Activated CD4-positive, alpha-beta memory T cell treated with anti-CD3 and anti-CD28 coated beads, Interleukin-2, amount 10 ng/mL, durations not matched to agents 7 days and 5 days (primary cell): ENCODE results near the gene RIPOR3. TPM values are rescaled to one million over a fixed set of nuclear protein-coding genes. Genes with fewer than 3 reads are reported as not detected.
"Not testable (repeated sequence)": the region's sequence is repeated elsewhere in the genome, so short reads cannot be mapped to it uniquely, and the experiment has no call there.

Experiments
- CTCF ChIA-PET: fragments of 350-600 bp; sonication (Branson Sonifier 250); formaldehyde crosslinking; loops from one replicate; lab custom pipeline; 2021; ENCODE audit warnings: antibody characterized with exemption, inconsistent platforms; lab: Charles Lee
- POLR2A ChIA-PET: fragments of 350-600 bp; sonication (Branson Sonifier 250); formaldehyde crosslinking; loops from one replicate; lab custom pipeline; 2021; ENCODE audit warnings: antibody characterized with exemption; lab: Charles Lee
- DNase-seq: peaks from one replicate; pipeline ENCODE4 v3.0.0-alpha.2; 2020
- H3K27ac Mint-ChIP-seq: one replicate; pipeline ENCODE4 v1.8.0; 2021; ENCODE audit warnings: mild to moderate bottlenecking, mixed read lengths
- H3K27me3 Mint-ChIP-seq: one replicate; pipeline ENCODE4 v1.8.0; 2021; ENCODE audit warnings: mixed read lengths
- H3K36me3 Mint-ChIP-seq: one replicate; pipeline ENCODE4 v1.8.0; 2021; ENCODE audit warnings: low read depth, mixed read lengths
- H3K4me1 Mint-ChIP-seq: one replicate; pipeline ENCODE4 v1.8.0; 2021; ENCODE audit warnings: mixed read lengths
- H3K4me3 Mint-ChIP-seq: one replicate; pipeline ENCODE4 v1.8.0; 2021; ENCODE audit warnings: mild to moderate bottlenecking, mixed read lengths
- H3K9me3 Mint-ChIP-seq: one replicate; pipeline ENCODE4 v1.8.0; 2021; ENCODE audit warnings: mixed read lengths
- total RNA-seq, 2 experiments: library from RNA; stranded (reverse); gene quantifications; one replicate each; pipeline ENCODE4 v1.2.3, GENCODE V29; 2021

RIPOR3 gene
- total RNA-seq, 2 experiments from 2014 or later = not detected

DNA sequence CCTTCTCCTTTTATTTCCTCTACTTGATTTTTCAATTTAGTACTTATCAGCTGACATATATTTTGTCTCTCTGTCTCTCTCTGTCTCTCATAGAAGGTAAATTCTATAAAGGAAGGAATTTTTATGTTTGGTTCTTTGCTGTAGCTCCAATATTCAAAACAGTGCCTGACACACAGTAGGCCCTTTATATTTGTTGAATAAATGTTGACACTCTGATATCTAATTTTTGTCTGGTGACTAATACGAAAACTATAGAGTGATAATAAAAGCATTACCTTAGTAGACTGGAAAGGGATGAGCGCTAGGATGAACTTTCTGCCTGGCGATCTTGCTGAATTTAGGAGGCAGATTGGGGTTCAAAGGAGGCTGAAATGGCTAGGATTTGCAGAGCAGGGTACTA is 138.4 kb downstream of the RIPOR3 start:
- Mint-ChIP-seq H3K27ac (no peak overlapping the region), H3K27me3 (no peaks in the 10 kb centered on the region), H3K4me3 (no peak overlapping the region), H3K9me3 (no peaks in the 10 kb centered on the region), H3K4me1 (peaks cover 22% of the 10 kb centered on the region), H3K36me3 (peaks cover 34% of the 10 kb centered on the region)
- no peak for DNase-seq
- CTCF ChIA-PET = interaction anchor here (1.0 to 1.3 kb wide), 3 partner anchors 9 to 36 kb away, joined by 3 to 4 read pairs (median 3); no protein-coding TSS in a partner anchor
- POLR2A ChIA-PET = interaction anchor here (0.9 kb wide), 2 partner anchors 37 to 70 kb away, joined by 4 to 6 read pairs; no protein-coding TSS in a partner anchor

DNA sequence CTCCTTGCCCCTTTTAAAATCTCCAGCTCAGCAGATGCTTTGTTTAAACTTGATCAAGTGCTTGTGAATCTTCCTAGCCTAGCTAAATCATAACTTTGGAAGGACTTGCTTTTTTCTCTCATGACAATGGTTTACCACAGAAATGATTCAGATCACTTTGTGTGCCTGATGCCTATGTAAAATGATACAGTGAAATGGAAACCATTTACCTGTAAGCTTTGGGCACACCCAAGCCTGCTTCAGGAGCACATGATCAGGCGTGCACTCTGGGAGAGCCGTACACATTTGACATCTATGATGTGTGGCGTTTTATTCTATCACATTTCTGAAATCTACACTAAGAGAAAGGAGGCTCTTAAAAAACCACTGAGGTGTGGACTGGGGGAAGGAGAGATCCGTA is 140.1 kb downstream of the RIPOR3 start:
- peaks cover 37% of the 10 kb centered on the region for H3K4me1 Mint-ChIP-seq
- DNase-seq = no peak
- peak overlapping the region; percentile 36 for H3K27ac Mint-ChIP-seq
- H3K9me3 Mint-ChIP-seq = no peaks in the 10 kb centered on the region
- CTCF ChIA-PET = interaction anchor here (0.5 to 5.2 kb wide), 11 partner anchors 10 to 590 kb away, joined by 3 to 17 read pairs (median 4); no protein-coding TSS in a partner anchor
- POLR2A ChIA-PET = interaction anchor here (0.7 to 12.6 kb wide), 5 partner anchors 9 to 36 kb away, joined by 3 to 209 read pairs (median 5); partner anchors contain the start of gene PTPN1
- H3K36me3 Mint-ChIP-seq = peaks cover 30% of the 10 kb centered on the region
- no peak overlapping the region for H3K4me3 Mint-ChIP-seq
- H3K27me3 Mint-ChIP-seq = no peaks in the 10 kb centered on the region

DNA sequence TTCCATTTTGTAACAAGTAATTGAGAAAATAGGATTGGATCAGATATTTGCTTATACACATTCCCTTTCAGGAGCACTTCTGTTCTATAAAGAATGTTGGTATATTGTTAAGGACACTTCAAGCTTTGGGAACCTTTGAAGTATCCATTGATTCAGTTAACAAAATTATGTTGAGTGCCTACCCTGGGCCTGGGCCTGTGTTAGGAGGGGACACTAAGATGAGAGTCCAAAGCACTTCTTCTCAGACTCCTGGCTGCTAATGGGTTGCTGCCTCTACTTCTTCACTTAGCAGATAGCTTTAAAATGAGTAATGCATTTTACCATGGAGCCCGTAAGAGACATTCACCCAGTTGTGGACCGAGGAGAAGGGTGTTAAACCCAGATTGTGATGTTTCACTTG is 140.8 kb downstream of the RIPOR3 start:
- H3K36me3 Mint-ChIP-seq = peaks cover 25% of the 10 kb centered on the region
- DNase-seq = no peak
- no peaks in the 10 kb centered on the region for H3K27me3 Mint-ChIP-seq
- POLR2A ChIA-PET = interaction anchor here (0.7 to 12.6 kb wide), 6 partner anchors 9 to 70 kb away, joined by 3 to 209 read pairs (median 4); partner anchors contain the start of gene PTPN1
- H3K4me3 Mint-ChIP-seq = no peak overlapping the region
- H3K27ac Mint-ChIP-seq = no peak overlapping the region
- peaks cover 40% of the 10 kb centered on the region for H3K4me1 Mint-ChIP-seq
- no peaks in the 10 kb centered on the region for H3K9me3 Mint-ChIP-seq
- CTCF ChIA-PET = interaction anchor here (0.5 to 5.2 kb wide), 10 partner anchors 11 to 590 kb away, joined by 3 to 17 read pairs (median 4); no protein-coding TSS in a partner anchor

DNA sequence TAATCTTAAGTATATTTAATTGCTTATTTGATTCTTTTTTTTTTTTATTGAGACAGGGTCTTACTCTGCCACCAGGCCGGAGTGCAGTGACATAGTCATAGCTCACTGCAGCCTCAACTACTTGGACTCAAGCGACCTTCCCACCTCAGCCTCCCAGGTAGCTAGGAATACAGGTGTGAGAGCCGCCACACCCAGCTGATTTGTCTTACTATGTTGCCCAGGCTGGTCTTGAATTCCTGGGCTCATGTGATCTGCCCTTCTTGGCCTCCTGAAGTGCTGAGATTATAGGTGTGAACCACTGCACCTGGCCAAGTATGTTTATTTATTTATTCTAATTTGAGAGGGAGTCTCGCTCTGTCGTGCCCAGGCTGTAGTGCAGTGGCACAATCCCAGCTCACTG is 142.9 kb downstream of the RIPOR3 start:
- H3K27ac Mint-ChIP-seq = peak overlapping the region; percentile 11
- H3K4me3 Mint-ChIP-seq = no peak overlapping the region
- POLR2A ChIA-PET = interaction anchor here (0.9 to 12.6 kb wide), 7 partner anchors 9 to 58 kb away, joined by 3 to 209 read pairs (median 7); partner anchors contain the start of gene PTPN1
- peaks cover 31% of the 10 kb centered on the region for H3K36me3 Mint-ChIP-seq
- no peak for DNase-seq
- H3K4me1 Mint-ChIP-seq = peaks cover 51% of the 10 kb centered on the region
- no peaks in the 10 kb centered on the region for H3K9me3 Mint-ChIP-seq
- CTCF ChIA-PET = interaction anchor here (0.6 to 5.2 kb wide), 5 partner anchors 10 to 58 kb away, joined by 3 to 17 read pairs (median 5); no protein-coding TSS in a partner anchor
- H3K27me3 Mint-ChIP-seq = no peaks in the 10 kb centered on the region

DNA sequence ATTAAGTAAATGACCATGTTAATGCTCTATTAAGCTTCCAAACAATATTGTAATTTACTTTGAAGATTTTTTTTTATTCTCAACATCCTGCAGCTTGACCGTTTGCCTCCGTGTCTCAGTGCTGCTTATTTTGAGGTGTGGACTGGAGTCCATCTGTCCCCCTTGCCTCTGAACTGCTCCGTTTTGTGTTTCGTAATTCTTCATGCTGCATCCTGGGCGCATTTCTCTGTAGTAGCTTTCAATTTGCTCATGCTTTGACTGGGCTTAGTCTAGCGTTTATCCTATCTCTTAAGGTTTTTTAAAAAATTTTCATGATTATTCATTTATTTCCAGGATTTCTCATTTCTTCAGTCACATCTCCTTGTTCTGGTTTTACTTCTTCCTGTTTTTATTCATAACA is 143.4 kb downstream of the RIPOR3 start:
- Mint-ChIP-seq H3K36me3 (peaks cover 34% of the 10 kb centered on the region), H3K9me3 (no peaks in the 10 kb centered on the region), H3K4me3 (no peak overlapping the region), H3K27ac (peak overlapping the region; percentile 11), H3K4me1 (peaks cover 55% of the 10 kb centered on the region), H3K27me3 (no peaks in the 10 kb centered on the region)
- ChIA-PET CTCF (interaction anchor here (0.6 to 5.2 kb wide), 6 partner anchors 10 to 58 kb away, joined by 3 to 17 read pairs (median 5); no protein-coding TSS in a partner anchor), POLR2A (interaction anchor here (0.9 to 12.6 kb wide), 6 partner anchors 9 to 64 kb away, joined by 3 to 209 read pairs (median 6); partner anchors contain the start of gene PTPN1)
- DNase-seq = no peak

DNA sequence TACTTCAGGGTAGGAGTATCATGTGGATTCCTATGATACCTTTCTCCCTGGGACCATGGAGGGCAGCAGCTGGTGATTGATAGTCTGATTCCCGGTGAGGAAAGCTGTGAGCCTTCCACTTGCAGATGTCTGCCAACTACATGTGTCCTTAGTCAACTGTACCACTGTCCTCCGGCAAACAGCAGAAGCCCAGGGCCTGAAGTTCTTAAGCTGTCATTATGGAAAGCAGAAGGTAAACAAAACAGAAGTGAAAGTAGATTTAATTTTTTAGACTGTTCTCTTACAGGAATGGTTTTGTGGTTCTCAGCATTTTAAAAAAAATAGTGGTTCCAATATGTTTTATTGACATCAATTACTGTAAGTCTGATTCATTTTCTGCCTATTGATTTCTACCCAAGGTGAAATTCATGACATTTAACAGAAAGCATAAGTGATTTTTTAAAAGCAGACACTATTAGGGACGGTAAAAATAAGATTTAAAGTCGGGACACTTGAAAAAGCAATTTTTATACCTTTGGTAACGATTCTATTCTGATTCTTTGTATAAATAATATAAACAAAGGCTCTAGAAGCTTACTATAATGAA is 144.5 kb downstream of the RIPOR3 start:
- CTCF ChIA-PET = interaction anchor here (1.0 to 5.2 kb wide), 3 partner anchors 14 to 26 kb away, joined by 3 to 17 read pairs (median 5); no protein-coding TSS in a partner anchor
- POLR2A ChIA-PET = interaction anchor here (1.3 to 12.6 kb wide), 4 partner anchors 10 to 63 kb away, joined by 5 to 209 read pairs (median 20); partner anchors contain the start of gene PTPN1
- H3K4me3 Mint-ChIP-seq = peak overlapping the region; percentile 57
- peak overlapping the region; percentile 73 for H3K27ac Mint-ChIP-seq
- DNase-seq = no peak
- H3K4me1 Mint-ChIP-seq = peaks cover 65% of the 10 kb centered on the region
- H3K27me3 Mint-ChIP-seq = no peaks in the 10 kb centered on the region
- no peaks in the 10 kb centered on the region for H3K9me3 Mint-ChIP-seq
- peaks cover 35% of the 10 kb centered on the region for H3K36me3 Mint-ChIP-seq

DNA sequence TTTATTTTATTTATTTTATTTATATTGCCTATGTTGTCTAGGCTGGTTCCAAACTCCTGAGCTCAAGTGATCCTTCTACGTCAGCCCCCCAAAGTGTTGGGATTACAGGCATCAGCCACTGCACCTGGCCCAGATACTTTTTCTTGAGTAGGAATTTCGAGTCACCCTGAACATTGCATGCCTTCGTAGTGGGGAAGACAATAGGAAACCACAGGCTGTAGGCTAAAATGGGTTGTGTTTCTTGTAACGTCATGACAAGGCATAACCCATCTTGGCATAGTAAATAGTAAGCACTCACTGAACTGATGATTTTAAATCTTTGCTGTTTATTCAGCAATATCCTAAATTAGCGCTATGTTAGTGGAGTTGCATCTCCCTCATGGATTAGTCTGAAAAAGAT is 146.2 kb downstream of the RIPOR3 start:
- Mint-ChIP-seq H3K4me1 (peaks cover 81% of the 10 kb centered on the region), H3K27ac (peak overlapping the region; percentile 11), H3K9me3 (no peaks in the 10 kb centered on the region), H3K4me3 (no peak overlapping the region), H3K36me3 (peaks cover 45% of the 10 kb centered on the region), H3K27me3 (no peaks in the 10 kb centered on the region)
- no peak for DNase-seq
- ChIA-PET POLR2A (interaction anchor here (12.6 kb wide), 1 partner anchor 30 kb away, joined by 209 read pairs; the partner anchor contains the start of gene PTPN1), CTCF (interaction anchor here (1.5 kb wide), 1 partner anchor 11 kb away, joined by 3 read pairs; no protein-coding TSS in a partner anchor)

DNA sequence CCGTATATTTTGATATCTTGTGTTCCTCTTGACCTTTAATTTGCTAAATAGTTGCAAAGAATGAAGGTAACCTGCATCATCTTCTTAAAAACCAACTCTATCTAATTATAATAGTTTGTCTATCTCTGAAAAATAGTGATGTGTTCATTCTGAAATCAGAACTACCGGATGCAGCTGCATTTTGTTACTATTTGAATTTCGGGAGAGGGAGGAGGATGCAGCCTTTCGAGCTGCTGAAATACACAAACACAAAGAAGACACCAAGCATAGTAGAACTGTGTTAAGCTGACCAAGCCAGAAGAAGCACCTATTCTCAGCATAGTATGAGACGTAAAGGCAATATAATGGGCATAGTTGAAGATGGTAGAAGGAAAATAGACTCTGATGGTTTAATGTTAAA is 148.0 kb downstream of the RIPOR3 start:
- no peaks in the 10 kb centered on the region for H3K27me3 Mint-ChIP-seq
- DNase-seq = no peak
- H3K27ac Mint-ChIP-seq = no peak overlapping the region
- H3K9me3 Mint-ChIP-seq = no peaks in the 10 kb centered on the region
- CTCF ChIA-PET = interaction anchor here (1.0 to 1.3 kb wide), 2 partner anchors 23 to 31 kb away, joined by 3 to 4 read pairs; no protein-coding TSS in a partner anchor
- H3K4me1 Mint-ChIP-seq = peaks cover 72% of the 10 kb centered on the region
- POLR2A ChIA-PET = interaction anchor here (12.6 kb wide), 1 partner anchor 28 kb away, joined by 209 read pairs; the partner anchor contains the start of gene PTPN1
- no peak overlapping the region for H3K4me3 Mint-ChIP-seq
- H3K36me3 Mint-ChIP-seq = peaks cover 35% of the 10 kb centered on the region

DNA sequence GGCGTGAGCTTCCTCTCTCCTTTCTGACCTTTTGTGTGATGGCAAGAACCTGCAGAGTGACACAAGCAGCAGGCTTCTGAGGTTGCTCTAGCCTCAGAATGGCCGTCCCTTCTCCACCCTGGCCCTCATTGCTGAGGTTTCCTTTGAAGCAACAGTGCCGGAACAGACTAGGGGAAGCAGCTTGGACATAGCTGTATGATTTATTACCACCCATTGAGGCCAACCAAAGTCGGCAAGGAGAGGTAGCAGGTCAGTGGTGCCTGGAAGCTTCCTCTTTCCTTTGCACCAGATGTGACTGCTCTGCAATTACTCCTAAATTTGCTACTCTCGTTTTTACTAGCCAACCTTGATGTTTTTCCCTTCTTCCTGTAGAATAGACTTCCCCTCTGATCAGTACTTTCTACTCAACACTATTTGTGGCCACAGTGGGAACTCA is 149.7 kb downstream of the RIPOR3 start:
- no peak for DNase-seq
- Mint-ChIP-seq H3K4me3 (no peak overlapping the region), H3K9me3 (no peaks in the 10 kb centered on the region), H3K4me1 (peaks cover 65% of the 10 kb centered on the region), H3K27ac (no peak overlapping the region), H3K36me3 (peaks cover 33% of the 10 kb centered on the region), H3K27me3 (no peaks in the 10 kb centered on the region)
- CTCF ChIA-PET = interaction anchor here (1.0 kb wide), 1 partner anchor 23 kb away, joined by 3 read pairs; no protein-coding TSS in a partner anchor
- POLR2A ChIA-PET = interaction anchor here (1.9 to 12.6 kb wide), 2 partner anchors 9 to 26 kb away, joined by 5 to 209 read pairs; partner anchors contain the start of gene PTPN1

DNA sequence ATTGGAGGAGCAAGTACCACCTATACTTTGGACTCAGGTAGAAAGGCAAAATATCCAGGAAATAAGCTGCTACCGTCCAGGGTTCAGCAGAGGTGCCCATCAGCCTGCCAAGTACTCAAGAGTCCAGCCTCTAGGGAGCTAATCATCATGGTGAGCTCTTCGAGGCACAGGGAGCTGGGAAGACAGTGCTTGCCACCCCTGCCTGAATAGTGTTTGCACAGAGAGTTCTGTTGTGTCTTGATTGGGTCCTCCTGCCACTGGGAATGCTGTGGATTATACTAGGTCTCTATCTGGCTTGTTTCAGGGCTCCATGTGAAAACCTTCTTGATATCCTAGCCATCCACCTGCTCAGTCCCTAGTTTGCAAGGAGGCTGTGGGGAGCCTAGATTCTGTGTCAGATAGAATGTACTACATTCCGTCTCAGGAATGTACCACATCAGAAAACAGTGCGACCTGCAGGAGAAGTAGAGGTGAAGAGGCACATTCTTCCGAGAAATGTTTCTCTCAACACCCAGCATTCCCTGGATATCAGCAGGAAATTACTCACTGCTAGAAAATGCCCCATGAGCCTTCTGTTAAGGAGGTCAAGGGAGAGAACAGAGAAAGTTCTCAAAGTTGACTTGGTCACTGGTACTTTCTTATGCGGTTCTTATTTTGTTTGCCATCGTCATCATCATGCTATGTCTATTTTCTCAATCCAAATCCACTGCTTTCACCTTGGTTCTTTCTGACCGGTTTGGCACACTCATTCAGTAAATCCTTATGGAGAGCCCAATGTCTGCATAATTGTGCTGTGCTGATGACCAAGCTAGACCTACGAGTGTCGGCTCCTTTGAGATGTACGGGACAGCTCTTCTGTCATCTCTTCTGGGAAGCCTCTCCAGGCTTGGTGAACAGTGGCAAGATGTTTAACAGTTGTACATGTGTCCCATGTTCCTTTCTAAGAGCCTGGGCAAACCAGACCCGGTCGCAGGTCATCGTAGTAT is 150.4 kb downstream of the RIPOR3 start:
- Mint-ChIP-seq H3K4me1 (peaks cover 61% of the 10 kb centered on the region), H3K9me3 (no peaks in the 10 kb centered on the region), H3K27me3 (no peaks in the 10 kb centered on the region), H3K27ac (no peak overlapping the region), H3K36me3 (peaks cover 34% of the 10 kb centered on the region), H3K4me3 (no peak overlapping the region)
- CTCF ChIA-PET = no interaction called here
- no peak for DNase-seq
- POLR2A ChIA-PET = interaction anchor here (1.9 to 12.6 kb wide), 2 partner anchors 10 to 25 kb away, joined by 5 to 209 read pairs; partner anchors contain the start of gene PTPN1

DNA sequence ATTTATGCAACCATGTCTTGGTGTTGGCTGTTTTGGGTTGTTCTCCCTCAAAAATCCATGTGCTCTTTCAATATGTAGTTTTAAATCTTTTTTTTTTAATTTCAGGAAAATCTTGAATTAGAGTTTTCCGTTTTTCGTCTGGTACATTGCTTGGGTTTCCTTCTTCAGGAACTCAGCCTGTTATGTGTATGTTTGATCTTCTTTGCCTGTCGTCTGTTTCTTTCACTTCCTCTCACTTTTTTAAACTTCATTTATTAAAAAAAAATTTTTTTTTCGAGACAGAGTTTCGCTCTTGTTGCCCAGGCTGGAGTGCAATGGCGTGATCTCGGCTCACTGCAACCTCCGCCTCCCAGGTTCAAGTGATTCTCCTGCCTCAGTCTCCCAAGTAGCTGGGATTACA is 151.5 kb downstream of the RIPOR3 start:
- H3K36me3 Mint-ChIP-seq = peaks cover 41% of the 10 kb centered on the region
- CTCF ChIA-PET, H3K27me3 Mint-ChIP-seq, H3K9me3 Mint-ChIP-seq, H3K4me3 Mint-ChIP-seq, DNase-seq, H3K27ac Mint-ChIP-seq: not testable (repeated sequence)
- peaks cover 59% of the 10 kb centered on the region for H3K4me1 Mint-ChIP-seq
- POLR2A ChIA-PET = interaction anchor here (1.2 to 12.6 kb wide), 2 partner anchors 23 to 24 kb away, joined by 3 to 209 read pairs; partner anchors contain the start of gene PTPN1
